Fibroblast of mammary gland (primary cell): ENCODE data around the gene PRKAG3.

Experiments used
- DNase-seq: peaks from one replicate; pipeline ENCODE4 v3.0.0-alpha.2; 2010; ENCODE audit warnings: low read depth
- H3K4me3 ChIP-seq: 2 replicates; pipeline ENCODE4 v1.5.1; 2011; ENCODE audit warnings: low read depth, mild to moderate bottlenecking, low read length, moderate library complexity; ENCODE audit not compliant: control insufficient read depth
- CTCF ChIP-seq: conservative IDR thresholded peaks from 2 replicates; pipeline ENCODE4 v1.5.1; 2011; ENCODE audit warnings: low read depth, low read length, inconsistent platforms; ENCODE audit not compliant: control insufficient read depth, insufficient read depth

The PRKAG3 gene

GRCh38 chr2:218858138-218858445 lies 26.5 kb upstream of the PRKAG3 start:
- no peak for DNase-seq
- no peak for TF ChIP-seq CTCF
- no peak overlapping the region for H3K4me3 ChIP-seq

- no peak for DNase-seq
- TF ChIP-seq CTCF: no peak
- H3K4me3 ChIP-seq: no peak overlapping the region
These were observed 26.0 kb upstream of the PRKAG3 start for GRCh38 chr2:218857371-218858137.

GRCh38 chr2:218856896-218857243 lies 25.3 kb upstream of the PRKAG3 start:
- H3K4me3 ChIP-seq: no peak overlapping the region
- no peak for DNase-seq
- TF ChIP-seq CTCF: no peak

- no peak for TF ChIP-seq CTCF
- DNase-seq: no peak
- H3K4me3 ChIP-seq: no peak overlapping the region
These were observed 24.7 kb upstream of the PRKAG3 start for GRCh38 chr2:218856167-218856895.

- H3K4me3 ChIP-seq: no peak overlapping the region
- DNase-seq: no peak
- no peak for TF ChIP-seq CTCF
These were observed 23.9 kb upstream of the PRKAG3 start for GRCh38 chr2:218855305-218856166.

- H3K4me3 ChIP-seq: no peak overlapping the region
- TF ChIP-seq CTCF: no peak
- DNase-seq: no peak
These were observed 23.3 kb upstream of the PRKAG3 start for GRCh38 chr2:218854860-218855259.
